Panc1 (cell line): ENCODE results near the gene RMND1.

Experiments
- CTCF ChIP-seq: fragments of 450-650 bp; IDR thresholded peaks from 2 replicates; pipeline ENCODE4 v1.5.1; 2017; ENCODE audit warnings: mild to moderate bottlenecking
- POLR2AphosphoS5 ChIP-seq: IDR thresholded peaks from 2 replicates; pipeline ENCODE4 v1.6.1; 2012; ENCODE audit warnings: mild to moderate bottlenecking, low read depth, low read length, moderate library complexity
- REST ChIP-seq, 2 experiments: IDR thresholded peaks; 2 replicates each; pipeline ENCODE4 v1.6.1; 2011 to 2012; ENCODE audit warnings: low read depth in 2 of 2, control low read depth in 1 of 2, low read length in 1 of 2, mild to moderate bottlenecking in 1 of 2, moderate library complexity in 1 of 2; ENCODE audit not compliant: insufficient read depth in 1 of 2
- SIN3A ChIP-seq: IDR thresholded peaks from 2 replicates; pipeline ENCODE4 v1.6.1; 2012; ENCODE audit warnings: low read depth, mild to moderate bottlenecking, low read length, moderate library complexity, borderline replicate concordance; ENCODE audit not compliant: insufficient read depth

GRCh38 chr6:151408858-151409257, 43.1 kb downstream of the RMND1 start:
- TF ChIP-seq CTCF = no peak
- peak; percentile 53; the same call in 1 of the 2 replicates for TF ChIP-seq POLR2AphosphoS5
- TF ChIP-seq REST (IDR thresholded peaks at IDR 0.05; ENCODE audit: insufficient read depth in 1 of 2, low read depth in 2 of 2, low read length in 1 of 2) = no peak
- no peak for TF ChIP-seq SIN3A
